Measurements from ENCODE around the gene TMEM131L.

The TMEM131L gene

GRCh38 chr4:153521999-153522801, 56.0 kb downstream of the TMEM131L start:
- H3K4me3 ChIP-seq (ENCODE audit: low read depth, low read length), result no peak overlapping the region
- in situ Hi-C loops (cut with HindIII; ENCODE audit: low sequenced_read_pairs), result no loop called here
- no peak for TF ChIP-seq CTCF (IDR thresholded peaks at IDR 0.05; ENCODE audit: low read depth, low read length)
- no peak for DNase-seq (ENCODE audit: low read depth, low spot score)

GRCh38 chr4:153522802-153523094, 56.6 kb downstream of the TMEM131L start:
- no peak for TF ChIP-seq CTCF (IDR thresholded peaks at IDR 0.05; ENCODE audit: low read depth, low read length)
- no peak for DNase-seq (ENCODE audit: low read depth, low spot score)
- H3K4me3 ChIP-seq (ENCODE audit: low read depth, low read length), result no peak overlapping the region
- in situ Hi-C loops (cut with HindIII; ENCODE audit: low sequenced_read_pairs), result no loop called here

- no peak for DNase-seq (ENCODE audit: low read depth, low spot score)
- in situ Hi-C loops (cut with HindIII; ENCODE audit: low sequenced_read_pairs), result no loop called here
- H3K4me3 ChIP-seq (ENCODE audit: low read depth, low read length), result no peak overlapping the region
- no peak for TF ChIP-seq CTCF (IDR thresholded peaks at IDR 0.05; ENCODE audit: low read depth, low read length)
These were observed 57.1 kb downstream of the TMEM131L start for GRCh38 chr4:153523164-153523796.

- in situ Hi-C loops (cut with HindIII; ENCODE audit: low sequenced_read_pairs), result no loop called here
- H3K4me3 ChIP-seq (ENCODE audit: low read depth, low read length), result no peak overlapping the region
- DNase-seq (ENCODE audit: low read depth, low spot score), result no peak
- TF ChIP-seq CTCF (IDR thresholded peaks at IDR 0.05; ENCODE audit: low read depth, low read length), result no peak
These were observed 57.8 kb downstream of the TMEM131L start for GRCh38 chr4:153523941-153524386.

GRCh38 chr4:153524682-153525081, 58.5 kb downstream of the TMEM131L start:
- H3K4me3 ChIP-seq (ENCODE audit: low read depth, low read length), result no peak overlapping the region
- in situ Hi-C loops (cut with HindIII; ENCODE audit: low sequenced_read_pairs), result no loop called here
- no peak for TF ChIP-seq CTCF (IDR thresholded peaks at IDR 0.05; ENCODE audit: low read depth, low read length)
- DNase-seq (ENCODE audit: low read depth, low spot score), result no peak

- DNase-seq (ENCODE audit: low read depth, low spot score), result no peak
- no peak overlapping the region for H3K4me3 ChIP-seq (ENCODE audit: low read depth, low read length)
- no peak for TF ChIP-seq CTCF (IDR thresholded peaks at IDR 0.05; ENCODE audit: low read depth, low read length)
- in situ Hi-C loops (cut with HindIII; ENCODE audit: low sequenced_read_pairs), result no loop called here
These were observed 61.5 kb downstream of the TMEM131L start for GRCh38 chr4:153527690-153528089.
